Liver (tissue), 9 donors: ENCODE measurements around the gene CFAP100. TPM values are rescaled to one million over a fixed set of nuclear protein-coding genes. Genes with fewer than 3 reads are reported as not detected.

Source experiments
- DNase-seq: peaks from one replicate; pipeline ENCODE4 v3.0.0-alpha.2; 2017; ENCODE audit warnings: low spot score
- H3K27ac ChIP-seq, 2 donors: one replicate each; pipeline ENCODE4 v1.7.0; 2013; ENCODE audit warnings: inconsistent platforms in 2 of 2, low read length in 2 of 2, control low read depth in 1 of 2, low read depth in 1 of 2, mild to moderate bottlenecking in 1 of 2
- H3K27me3 ChIP-seq, 4 donors: one replicate each; pipeline versions ENCODE4 v1.6.1 to v1.7.0; 2013; ENCODE audit warnings: low read length in 3 of 4, inconsistent platforms in 1 of 4, mild to moderate bottlenecking in 1 of 4, moderate library complexity in 1 of 4; ENCODE audit not compliant: control insufficient read depth in 4 of 4, insufficient read depth in 4 of 4
- H3K36me3 ChIP-seq, 4 donors: one replicate each; pipeline versions ENCODE4 v1.6.1 to v1.7.0; 2013; ENCODE audit warnings: low read length in 3 of 4, mild to moderate bottlenecking in 3 of 4, low read depth in 1 of 4, moderate library complexity in 1 of 4; ENCODE audit not compliant: control insufficient read depth in 4 of 4, insufficient read depth in 3 of 4
- H3K4me1 ChIP-seq, 4 donors: one replicate each; pipeline versions ENCODE4 v1.6.1 to v1.7.0; 2013; ENCODE audit warnings: low read length in 3 of 4, mild to moderate bottlenecking in 3 of 4, moderate library complexity in 1 of 4; ENCODE audit not compliant: control insufficient read depth in 4 of 4, insufficient read depth in 4 of 4
- H3K4me3 ChIP-seq, 3 donors: one replicate each; pipeline versions ENCODE4 v1.6.1 to v1.7.0; 2013; ENCODE audit warnings: low read length in 3 of 3, control low read depth in 1 of 3, low read depth in 1 of 3, mild to moderate bottlenecking in 1 of 3
- H3K9ac ChIP-seq, 2 donors: one replicate each; pipeline ENCODE4 v1.7.0; 2013; ENCODE audit warnings: low read length in 2 of 2, mild to moderate bottlenecking in 2 of 2, moderate library complexity in 2 of 2, control low read depth in 1 of 2, low read depth in 1 of 2
- H3K9me3 ChIP-seq, 4 donors: one replicate each; pipeline versions ENCODE4 v1.6.1 to v1.7.0; 2013; ENCODE audit warnings: low read length in 3 of 4; ENCODE audit not compliant: control insufficient read depth in 4 of 4
- EGR1 ChIP-seq, 2 donors: IDR thresholded peaks; 2 replicates each; pipeline ENCODE4 v1.6.1; 2016 to 2018; ENCODE audit warnings: antibody characterized with exemption in 2 of 2, low read depth in 2 of 2
- FOXA1 ChIP-seq: IDR thresholded peaks from 2 replicates; pipeline ENCODE4 v1.6.1; 2016; ENCODE audit warnings: antibody characterized with exemption
- FOXA2 ChIP-seq: IDR thresholded peaks from 2 replicates; pipeline ENCODE4 v1.6.1; 2016; ENCODE audit warnings: antibody characterized with exemption
- GABPA ChIP-seq, 2 donors: IDR thresholded peaks in 1 of 2; conservative IDR thresholded peaks in 1 of 2; 2 replicates each; pipeline ENCODE4 v1.6.1; 2016; ENCODE audit warnings: antibody characterized with exemption in 2 of 2, mild to moderate bottlenecking in 1 of 2, moderate library complexity in 1 of 2
- HNF4A ChIP-seq, 2 donors: conservative IDR thresholded peaks; 2 replicates each; pipeline ENCODE4 v1.6.1; 2016; ENCODE audit warnings: antibody characterized with exemption in 2 of 2, mild to moderate bottlenecking in 2 of 2
- HNF4G ChIP-seq: IDR thresholded peaks from 2 replicates; pipeline ENCODE4 v1.6.1; 2016; ENCODE audit warnings: antibody characterized with exemption
- JUND ChIP-seq, 2 donors: IDR thresholded peaks; 2 replicates each; pipeline ENCODE4 v1.6.1; 2016; ENCODE audit warnings: antibody characterized with exemption in 2 of 2
- NR2F2 ChIP-seq: IDR thresholded peaks from 2 replicates; pipeline ENCODE4 v1.6.1; 2016; ENCODE audit warnings: antibody characterized with exemption
- RAD21 ChIP-seq, 2 donors: IDR thresholded peaks; 2 replicates each; pipeline ENCODE4 v1.6.1; 2016; ENCODE audit warnings: antibody characterized with exemption in 2 of 2, mild to moderate bottlenecking in 2 of 2
- RXRA ChIP-seq, 2 donors: IDR thresholded peaks; 2 replicates each; pipeline ENCODE4 v1.6.1; 2017 to 2018; ENCODE audit warnings: antibody characterized with exemption in 2 of 2, mild to moderate bottlenecking in 1 of 2
- SP1 ChIP-seq: IDR thresholded peaks from 2 replicates; pipeline ENCODE4 v1.6.1; 2018; ENCODE audit warnings: antibody characterized with exemption, mild to moderate bottlenecking
- TAF1 ChIP-seq: conservative IDR thresholded peaks from 2 replicates; pipeline ENCODE4 v1.6.1; 2016; ENCODE audit warnings: antibody characterized with exemption, mild to moderate bottlenecking
- YY1 ChIP-seq: IDR thresholded peaks from 2 replicates; pipeline ENCODE4 v1.6.1; 2016; ENCODE audit warnings: antibody characterized with exemption, mild to moderate bottlenecking
- WGBS: extraction: QIAGEN DNeasy Blood & Tissue Kit; methylation state at CpG from one replicate; pipeline ENCODE4 v1.1.7; 2013; 5-methylcytosine and 5-hydroxymethylcytosine counted together
- polyA plus RNA-seq, 2 donors: library from polyadenylated mRNA; stranded (reverse) in 1 of 2; unstranded in 1 of 2; fragments of 200-250 nt in 1 of 2; fragments of >200 nt in 1 of 2; fragmentation: Nextera tagmentation in 1 of 2; extraction: Ambion mirVana in 1 of 2; gene quantifications; one replicate each; pipeline versions ENCODE4 v1.2.1 to v1.2.3, GENCODE V29; 2013 to 2015
- total RNA-seq, 2 donors: library from RNA; depleted of rRNA; stranded (reverse); fragments of >200 nt; gene quantifications; one replicate each; pipeline ENCODE4 v1.2.3, GENCODE V29; 2014
- TF ChIP-seq, protein P1 (sequence below): IDR thresholded peaks from 2 replicates; pipeline ENCODE4 v1.6.1; 2016; ENCODE audit warnings: antibody characterized with exemption
- TF ChIP-seq, protein P2 (sequence below): IDR thresholded peaks from 2 replicates; pipeline ENCODE4 v1.6.1; 2016; ENCODE audit warnings: antibody characterized with exemption, mild to moderate bottlenecking
- TF ChIP-seq, protein P3 (sequence below): fragments of 150-350 bp; IDR thresholded peaks from 2 replicates; pipeline ENCODE4 v1.5.1; 2017; ENCODE audit warnings: improper control_type of control experiment, low read depth, low read length; ENCODE audit not compliant: missing input control
- TF ChIP-seq, protein P4 (sequence below): IDR thresholded peaks from 2 replicates; pipeline ENCODE4 v1.6.1; 2016; ENCODE audit warnings: antibody characterized with exemption
- donor health status: healthy.
- donor health status: healthy.
- donor health status: healthy.
- donor health status: healthy.
- donor health status: healthy.

CFAP100 gene
- total and polyA plus RNA-seq, 4 donors: not detected

DNA sequence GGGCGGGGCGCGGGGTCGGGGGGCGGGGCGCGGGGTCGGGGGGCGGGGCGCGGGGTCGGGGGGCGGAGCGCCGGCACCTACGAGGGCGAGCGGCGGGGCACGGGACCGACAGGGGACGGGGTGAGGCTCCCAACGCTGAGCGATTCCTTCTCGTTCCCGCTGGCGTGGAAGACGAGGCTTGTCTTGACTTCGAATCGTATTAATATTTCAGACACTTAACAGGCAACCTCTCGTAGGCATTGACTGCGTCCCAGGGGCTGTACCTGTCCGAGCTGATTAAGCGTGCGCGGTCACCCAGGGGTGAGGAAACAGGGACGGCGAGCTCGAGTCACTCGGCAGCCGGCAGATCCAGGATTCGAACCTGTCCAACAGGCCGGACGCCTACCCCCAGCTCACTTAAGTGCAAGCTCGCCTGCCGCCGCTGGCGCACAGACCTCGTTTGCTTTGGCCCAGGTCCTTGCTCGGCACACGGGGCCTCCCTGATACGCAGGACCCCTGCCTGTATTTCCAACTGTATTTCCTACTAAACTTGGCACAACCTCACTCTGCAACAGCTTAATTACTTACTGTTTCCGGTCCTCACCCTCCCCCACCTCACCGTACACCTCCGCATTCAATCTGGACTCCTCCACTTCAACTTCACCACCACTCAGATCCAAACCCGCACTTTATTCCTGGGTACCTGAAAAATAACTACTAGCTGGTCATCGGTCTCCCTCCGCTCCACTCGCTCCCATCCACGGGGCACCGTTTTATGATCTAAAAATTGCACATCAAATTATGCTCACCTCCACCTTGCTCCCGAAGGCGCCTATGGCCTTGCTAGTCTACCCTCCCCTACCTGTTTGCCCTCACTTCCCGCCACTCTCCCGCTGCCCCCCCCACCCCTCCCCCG, 81.7 kb downstream of the CFAP100 start:
- Histone ChIP-seq H3K9ac (peak overlapping the region; percentile 61 to 95), H3K27ac (peak overlapping the region; percentile 95), H3K36me3 (no peaks in the 10 kb centered on the region), H3K9me3 (no peaks in the 10 kb centered on the region), H3K4me1 (peaks cover 3 to 38% (median 26%) of the 10 kb centered on the region in 4 donors), H3K4me3 (peak overlapping the region; percentile 55 to 85 (median 58)), H3K27me3 (no peaks in the 10 kb centered on the region)
- WGBS: 12% methylated on average over 58 of the region's 66 CpGs
- no peak for TF ChIP-seq GABPA (IDR thresholded peaks at IDR 0.05 in 1 of 2, conservative IDR thresholded peaks at IDR 0.05 in 1 of 2)
- TF ChIP-seq, protein P1, sequence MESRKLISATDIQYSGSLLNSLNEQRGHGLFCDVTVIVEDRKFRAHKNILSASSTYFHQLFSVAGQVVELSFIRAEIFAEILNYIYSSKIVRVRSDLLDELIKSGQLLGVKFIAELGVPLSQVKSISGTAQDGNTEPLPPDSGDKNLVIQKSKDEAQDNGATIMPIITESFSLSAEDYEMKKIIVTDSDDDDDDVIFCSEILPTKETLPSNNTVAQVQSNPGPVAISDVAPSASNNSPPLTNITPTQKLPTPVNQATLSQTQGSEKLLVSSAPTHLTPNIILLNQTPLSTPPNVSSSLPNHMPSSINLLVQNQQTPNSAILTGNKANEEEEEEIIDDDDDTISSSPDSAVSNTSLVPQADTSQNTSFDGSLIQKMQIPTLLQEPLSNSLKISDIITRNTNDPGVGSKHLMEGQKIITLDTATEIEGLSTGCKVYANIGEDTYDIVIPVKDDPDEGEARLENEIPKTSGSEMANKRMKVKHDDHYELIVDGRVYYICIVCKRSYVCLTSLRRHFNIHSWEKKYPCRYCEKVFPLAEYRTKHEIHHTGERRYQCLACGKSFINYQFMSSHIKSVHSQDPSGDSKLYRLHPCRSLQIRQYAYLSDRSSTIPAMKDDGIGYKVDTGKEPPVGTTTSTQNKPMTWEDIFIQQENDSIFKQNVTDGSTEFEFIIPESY: no peak
- TF ChIP-seq RXRA (IDR thresholded peaks at IDR 0.05): peak in 1 of 2 donors; percentile 7
- TF ChIP-seq EGR1 (IDR thresholded peaks at IDR 0.05; ENCODE audit: low read depth in 2 of 2): no peak
- TF ChIP-seq, protein P2, sequence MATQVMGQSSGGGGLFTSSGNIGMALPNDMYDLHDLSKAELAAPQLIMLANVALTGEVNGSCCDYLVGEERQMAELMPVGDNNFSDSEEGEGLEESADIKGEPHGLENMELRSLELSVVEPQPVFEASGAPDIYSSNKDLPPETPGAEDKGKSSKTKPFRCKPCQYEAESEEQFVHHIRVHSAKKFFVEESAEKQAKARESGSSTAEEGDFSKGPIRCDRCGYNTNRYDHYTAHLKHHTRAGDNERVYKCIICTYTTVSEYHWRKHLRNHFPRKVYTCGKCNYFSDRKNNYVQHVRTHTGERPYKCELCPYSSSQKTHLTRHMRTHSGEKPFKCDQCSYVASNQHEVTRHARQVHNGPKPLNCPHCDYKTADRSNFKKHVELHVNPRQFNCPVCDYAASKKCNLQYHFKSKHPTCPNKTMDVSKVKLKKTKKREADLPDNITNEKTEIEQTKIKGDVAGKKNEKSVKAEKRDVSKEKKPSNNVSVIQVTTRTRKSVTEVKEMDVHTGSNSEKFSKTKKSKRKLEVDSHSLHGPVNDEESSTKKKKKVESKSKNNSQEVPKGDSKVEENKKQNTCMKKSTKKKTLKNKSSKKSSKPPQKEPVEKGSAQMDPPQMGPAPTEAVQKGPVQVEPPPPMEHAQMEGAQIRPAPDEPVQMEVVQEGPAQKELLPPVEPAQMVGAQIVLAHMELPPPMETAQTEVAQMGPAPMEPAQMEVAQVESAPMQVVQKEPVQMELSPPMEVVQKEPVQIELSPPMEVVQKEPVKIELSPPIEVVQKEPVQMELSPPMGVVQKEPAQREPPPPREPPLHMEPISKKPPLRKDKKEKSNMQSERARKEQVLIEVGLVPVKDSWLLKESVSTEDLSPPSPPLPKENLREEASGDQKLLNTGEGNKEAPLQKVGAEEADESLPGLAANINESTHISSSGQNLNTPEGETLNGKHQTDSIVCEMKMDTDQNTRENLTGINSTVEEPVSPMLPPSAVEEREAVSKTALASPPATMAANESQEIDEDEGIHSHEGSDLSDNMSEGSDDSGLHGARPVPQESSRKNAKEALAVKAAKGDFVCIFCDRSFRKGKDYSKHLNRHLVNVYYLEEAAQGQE: peak; percentile 30
- TF ChIP-seq, protein P3, sequence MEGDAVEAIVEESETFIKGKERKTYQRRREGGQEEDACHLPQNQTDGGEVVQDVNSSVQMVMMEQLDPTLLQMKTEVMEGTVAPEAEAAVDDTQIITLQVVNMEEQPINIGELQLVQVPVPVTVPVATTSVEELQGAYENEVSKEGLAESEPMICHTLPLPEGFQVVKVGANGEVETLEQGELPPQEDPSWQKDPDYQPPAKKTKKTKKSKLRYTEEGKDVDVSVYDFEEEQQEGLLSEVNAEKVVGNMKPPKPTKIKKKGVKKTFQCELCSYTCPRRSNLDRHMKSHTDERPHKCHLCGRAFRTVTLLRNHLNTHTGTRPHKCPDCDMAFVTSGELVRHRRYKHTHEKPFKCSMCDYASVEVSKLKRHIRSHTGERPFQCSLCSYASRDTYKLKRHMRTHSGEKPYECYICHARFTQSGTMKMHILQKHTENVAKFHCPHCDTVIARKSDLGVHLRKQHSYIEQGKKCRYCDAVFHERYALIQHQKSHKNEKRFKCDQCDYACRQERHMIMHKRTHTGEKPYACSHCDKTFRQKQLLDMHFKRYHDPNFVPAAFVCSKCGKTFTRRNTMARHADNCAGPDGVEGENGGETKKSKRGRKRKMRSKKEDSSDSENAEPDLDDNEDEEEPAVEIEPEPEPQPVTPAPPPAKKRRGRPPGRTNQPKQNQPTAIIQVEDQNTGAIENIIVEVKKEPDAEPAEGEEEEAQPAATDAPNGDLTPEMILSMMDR: no peak
- peak; percentile 28 for TF ChIP-seq SP1
- no peak for TF ChIP-seq TAF1
- no peak for TF ChIP-seq FOXA1
- no peak for TF ChIP-seq HNF4G
- no peak for TF ChIP-seq NR2F2
- TF ChIP-seq YY1: peak; percentile 4
- TF ChIP-seq, protein P4, sequence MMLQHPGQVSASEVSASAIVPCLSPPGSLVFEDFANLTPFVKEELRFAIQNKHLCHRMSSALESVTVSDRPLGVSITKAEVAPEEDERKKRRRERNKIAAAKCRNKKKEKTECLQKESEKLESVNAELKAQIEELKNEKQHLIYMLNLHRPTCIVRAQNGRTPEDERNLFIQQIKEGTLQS: no peak
- TF ChIP-seq RAD21 (IDR thresholded peaks at IDR 0.05): peak in 1 of 2 donors; percentile 6
- no peak for TF ChIP-seq HNF4A (conservative IDR thresholded peaks at IDR 0.05)
- no peak for TF ChIP-seq JUND (IDR thresholded peaks at IDR 0.05)
- TF ChIP-seq FOXA2: no peak
- no peak for DNase-seq
